Epithelial cell of prostate (primary cell): Measurements from ENCODE around the gene CDKAL1.
"Not testable (repeated sequence)": the region's sequence is repeated elsewhere in the genome, so short reads cannot be mapped to it uniquely, and the experiment has no call there.

Source experiments
- DNase-seq: peaks from one replicate; pipeline ENCODE4 v3.0.0-alpha.2; 2011; ENCODE audit warnings: low read depth, low spot score
- H3K27ac ChIP-seq: fragments of 450-650 bp; 2 replicates; pipeline ENCODE4 v1.5.1; 2017; ENCODE audit warnings: mild to moderate bottlenecking

CDKAL1 gene

DNA sequence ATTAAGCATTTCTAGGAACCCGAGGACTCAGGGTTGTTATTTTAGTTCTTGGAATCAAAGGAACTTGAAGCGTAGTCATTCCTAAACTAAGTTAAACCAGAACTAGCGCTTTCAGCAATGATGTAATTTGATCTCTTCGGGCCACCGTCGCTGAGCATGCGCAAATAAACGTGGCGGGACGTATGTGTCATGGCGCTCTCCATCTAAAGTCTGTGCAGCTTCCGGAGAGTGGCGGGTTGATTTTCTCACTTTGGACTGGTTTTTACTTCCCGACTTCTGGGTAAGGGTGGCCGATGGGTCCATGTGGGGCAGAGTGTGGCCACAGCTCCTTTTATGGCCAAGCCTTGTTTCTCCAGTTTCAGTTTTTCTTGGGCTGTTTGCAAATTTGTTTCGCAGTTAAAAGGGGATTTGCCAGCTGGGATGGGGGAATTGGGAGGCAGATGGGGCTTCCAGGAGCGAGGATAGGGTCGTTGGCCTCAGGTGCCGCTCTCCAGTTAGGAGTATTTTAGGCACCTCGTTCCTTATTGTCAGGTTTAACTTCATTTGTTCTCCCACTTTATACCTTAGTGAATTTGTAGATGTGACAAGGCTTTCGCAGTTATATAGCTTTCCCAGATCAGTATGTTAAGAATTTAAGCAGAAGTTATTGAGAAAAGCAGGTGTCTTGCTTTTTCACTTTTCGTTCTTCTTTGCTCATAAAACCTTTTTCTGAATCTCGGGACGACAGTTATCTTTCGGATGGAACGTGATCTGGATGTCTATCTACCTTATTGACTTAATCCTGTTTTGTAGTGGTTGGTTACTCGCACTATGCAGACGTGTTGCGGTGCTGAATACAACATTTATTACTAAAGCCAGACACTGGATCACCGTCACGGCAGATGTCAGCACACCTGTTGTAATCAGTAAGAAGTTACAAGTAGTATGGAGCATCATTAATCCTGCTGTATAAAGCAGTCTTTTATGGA lies at the start of gene CDKAL1:
CDKAL1 (plus strand) TSS at position 163 of the 968 bp plus-strand sequence. CDS start 11,894 bp downstream, outside the sequence.
- H3K27ac ChIP-seq, result peak within 1 kb of the TSS; percentile 62
- peak; percentile 64 for DNase-seq

GRCh38 chr6:20486641-20487040 lies 47.6 kb upstream of the CDKAL1 start:
- H3K27ac ChIP-seq, result no peak overlapping the region
- no peak for DNase-seq

- DNase-seq, result no peak
- no peak overlapping the region for H3K27ac ChIP-seq
These were observed 46.4 kb upstream of the CDKAL1 start for GRCh38 chr6:20487669-20488375.

GRCh38 chr6:20490591-20490990 lies 43.7 kb upstream of the CDKAL1 start:
- H3K27ac ChIP-seq, result no peak overlapping the region
- no peak for DNase-seq

GRCh38 chr6:20492099-20492498 lies 42.2 kb upstream of the CDKAL1 start:
- no peak for DNase-seq
- no peak overlapping the region for H3K27ac ChIP-seq

DNA sequence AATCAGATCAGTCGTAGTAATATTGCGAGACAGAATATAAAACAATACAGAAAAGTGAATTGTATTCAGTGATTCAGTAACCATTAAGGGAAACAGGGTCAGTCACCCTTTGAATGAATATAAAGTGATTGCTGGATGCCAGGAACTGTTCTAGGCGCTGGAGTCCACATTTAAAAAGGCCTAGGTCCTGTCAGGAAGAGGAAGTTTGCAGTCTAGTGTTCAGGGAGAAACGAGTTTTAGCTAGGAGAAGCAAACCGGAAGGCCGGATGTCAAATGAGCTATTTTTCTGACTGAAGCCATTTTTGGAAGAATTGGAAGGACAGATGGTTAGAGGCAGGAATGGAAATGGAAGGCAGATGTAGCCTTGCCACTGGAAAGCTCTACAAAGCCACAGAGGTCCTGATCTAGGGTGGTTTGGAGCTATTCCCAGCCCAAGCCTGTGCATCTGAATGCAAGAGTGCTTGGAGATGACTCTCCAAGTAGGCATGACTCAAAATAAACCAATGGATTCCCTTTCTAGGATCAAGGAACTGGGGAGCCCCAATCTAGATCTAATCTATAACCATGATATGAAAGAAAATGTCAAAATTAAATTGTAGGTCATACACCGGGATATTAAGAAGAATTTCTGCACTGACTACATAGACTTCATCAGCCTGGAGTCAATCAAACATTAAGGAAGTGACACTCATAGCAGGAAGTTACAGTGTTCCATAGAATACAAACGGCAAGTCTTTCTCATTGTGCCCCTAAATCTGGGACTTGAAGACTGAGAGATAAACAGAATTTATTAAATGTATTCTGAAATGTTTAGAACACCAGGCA lies 36.8 kb upstream of the CDKAL1 start:
- no peak overlapping the region for H3K27ac ChIP-seq
- no peak for DNase-seq

DNA sequence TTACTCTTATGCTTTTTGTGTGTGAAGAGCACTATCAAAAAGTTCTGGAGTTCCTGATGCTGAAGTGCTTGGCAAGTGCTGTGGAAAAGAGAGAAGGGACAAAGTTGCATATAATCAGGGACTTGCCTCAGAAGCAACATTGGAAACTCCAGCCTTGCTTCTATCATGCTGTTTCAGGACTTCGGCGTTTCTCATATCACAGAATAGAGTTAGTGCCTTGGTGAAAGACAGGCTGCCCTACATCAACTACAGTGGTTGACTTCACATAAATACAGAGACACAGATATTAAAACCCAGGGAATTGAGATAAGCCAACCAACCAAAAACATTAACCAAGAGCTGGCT lies 36.2 kb upstream of the CDKAL1 start:
- H3K27ac ChIP-seq, result no peak overlapping the region
- DNase-seq, result no peak

- DNase-seq, result no peak
- no peak overlapping the region for H3K27ac ChIP-seq
These were observed 25.0 kb upstream of the CDKAL1 start for GRCh38 chr6:20509212-20509611.

DNA sequence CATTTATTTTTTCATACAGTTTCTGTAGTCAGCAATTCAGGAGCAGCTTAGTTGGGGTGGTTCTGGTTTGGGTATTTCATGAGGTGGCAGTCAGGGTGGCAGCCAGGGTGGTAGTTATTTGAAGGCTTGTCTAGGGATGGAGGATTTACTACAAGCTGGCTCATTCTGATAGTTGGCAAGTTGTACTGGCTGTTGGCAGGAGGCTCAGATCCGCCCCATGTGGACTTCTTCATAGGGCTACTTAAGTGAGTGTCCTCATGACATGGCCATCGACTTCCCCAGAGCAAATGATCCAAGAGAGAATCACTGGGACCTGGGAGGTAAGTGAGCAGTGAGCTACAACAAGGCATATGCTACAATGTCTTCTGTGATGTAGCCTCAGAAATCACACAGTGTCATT lies 22.4 kb upstream of the CDKAL1 start:
- no peak overlapping the region for H3K27ac ChIP-seq
- DNase-seq, result no peak

DNA sequence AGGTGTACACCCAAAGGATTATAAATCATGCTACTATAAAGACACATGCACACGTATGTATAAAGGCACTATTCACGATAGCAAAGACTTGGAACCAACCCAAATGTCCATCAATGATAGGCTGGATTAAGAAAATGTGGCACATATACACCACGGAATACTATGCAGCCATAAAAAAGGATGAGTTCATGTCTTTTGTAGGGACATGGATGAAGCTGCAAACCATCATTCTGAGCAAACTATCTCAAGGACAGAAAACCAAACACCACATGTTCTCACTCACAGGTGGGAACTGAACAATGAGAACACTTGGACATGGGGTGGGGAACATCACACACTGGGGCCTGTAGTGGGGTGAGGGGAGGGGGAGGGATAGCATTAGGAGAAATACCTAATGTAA lies 9.0 kb upstream of the CDKAL1 start:
- DNase-seq, H3K27ac ChIP-seq: not testable (repeated sequence)

DNA sequence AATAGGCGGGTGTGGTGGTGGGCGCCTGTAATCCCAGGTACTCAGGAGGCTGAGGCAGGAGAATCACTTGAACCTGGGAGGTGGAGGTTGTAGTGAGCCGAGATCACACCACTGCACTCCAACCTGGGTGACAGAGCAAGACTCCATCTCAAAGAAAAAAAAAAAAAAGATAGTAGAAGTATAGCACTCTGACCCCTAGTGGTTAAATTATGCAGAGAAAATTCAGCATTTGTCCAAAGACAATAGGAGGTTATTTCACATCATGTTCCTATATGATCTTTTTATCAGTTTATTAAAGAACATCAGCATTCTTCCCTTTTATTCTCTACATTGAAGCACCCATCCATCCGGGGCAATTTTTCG lies 5.2 kb upstream of the CDKAL1 start:
- not testable (repeated sequence) for H3K27ac ChIP-seq, DNase-seq

GRCh38 chr6:20532881-20533280 lies 1.4 kb upstream of the CDKAL1 start:
- H3K27ac ChIP-seq, result no peak overlapping the region
- DNase-seq, result no peak

DNA sequence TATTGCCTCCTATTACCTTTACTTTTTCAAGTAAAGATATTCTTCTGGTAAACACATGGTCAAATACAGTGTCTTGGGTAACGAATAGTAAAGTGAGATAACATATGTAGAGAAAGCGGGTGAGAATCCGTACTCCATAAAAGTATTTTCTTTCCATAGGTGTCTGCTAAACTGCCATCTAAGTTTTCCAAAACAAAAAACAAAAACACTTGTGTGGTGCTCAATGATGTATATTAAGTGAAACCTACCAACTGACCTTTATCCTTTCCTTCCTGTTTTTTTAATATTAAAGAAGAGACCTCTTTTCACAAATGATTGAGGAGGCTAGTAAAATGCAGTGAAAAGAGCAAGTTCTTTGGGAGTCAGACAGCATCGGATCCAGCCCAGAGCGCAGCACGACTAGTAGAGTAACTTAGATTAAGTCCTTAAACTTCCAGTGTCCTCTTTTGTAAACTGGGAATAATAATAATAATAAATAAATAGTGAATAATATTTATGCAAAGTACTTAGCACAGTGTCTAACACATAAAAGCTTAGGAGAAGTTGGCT lies 437 bp upstream of the CDKAL1 start:
- peak overlapping the region; percentile 62 for H3K27ac ChIP-seq
- no peak for DNase-seq

DNA sequence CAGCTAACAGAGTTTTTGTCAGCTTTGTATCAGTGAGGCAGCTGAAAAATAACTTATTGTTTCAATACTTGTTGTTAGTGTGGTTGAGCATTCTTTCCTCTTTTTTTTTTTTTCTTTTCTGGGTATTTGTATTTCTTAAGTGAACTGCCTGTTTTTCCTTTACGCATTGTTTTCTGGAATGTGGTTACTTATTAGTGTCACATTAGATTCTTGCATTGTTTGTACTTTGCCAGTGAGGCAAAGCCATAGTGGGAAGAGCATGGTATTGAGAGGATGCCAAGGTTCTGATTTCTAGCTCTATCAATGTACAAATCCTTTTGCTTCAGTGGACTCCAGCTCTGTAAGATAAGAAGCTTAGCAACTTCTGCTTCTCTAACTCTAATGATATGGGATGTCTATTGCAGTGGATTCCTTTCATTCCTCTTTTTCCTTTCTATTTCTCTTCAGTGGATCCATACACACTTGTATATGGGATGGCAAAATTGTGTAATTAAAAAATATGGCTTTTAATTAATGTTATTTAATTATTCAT lies 3.9 kb downstream of the CDKAL1 start:
- no peak overlapping the region for H3K27ac ChIP-seq
- DNase-seq, result no peak

GRCh38 chr6:20538907-20539306 lies 4.7 kb downstream of the CDKAL1 start:
- H3K27ac ChIP-seq, result no peak overlapping the region
- no peak for DNase-seq

DNA sequence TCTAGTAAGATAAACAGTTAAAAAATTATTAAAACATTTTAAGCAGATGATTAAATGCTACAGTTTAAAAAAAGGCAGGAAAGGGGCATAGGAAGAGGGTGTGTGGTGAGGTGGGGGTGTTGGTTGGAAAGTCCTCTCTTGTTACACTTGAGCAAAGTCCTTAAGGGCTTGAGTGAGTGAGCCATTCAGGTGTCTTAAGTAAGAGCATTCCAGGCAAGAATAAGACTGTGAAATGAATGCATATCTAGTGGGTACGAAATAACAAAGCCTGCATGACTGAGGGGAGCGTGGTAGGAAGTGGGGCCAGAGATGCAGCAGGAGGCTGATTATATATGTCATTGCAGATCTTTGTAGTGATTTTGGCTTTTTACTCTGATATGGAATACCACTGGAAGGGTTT lies 5.1 kb downstream of the CDKAL1 start:
- no peak overlapping the region for H3K27ac ChIP-seq
- no peak for DNase-seq

- peak; percentile 36 for DNase-seq
These were observed 6.4 kb downstream of the CDKAL1 start for GRCh38 chr6:20540683-20541082.

DNA sequence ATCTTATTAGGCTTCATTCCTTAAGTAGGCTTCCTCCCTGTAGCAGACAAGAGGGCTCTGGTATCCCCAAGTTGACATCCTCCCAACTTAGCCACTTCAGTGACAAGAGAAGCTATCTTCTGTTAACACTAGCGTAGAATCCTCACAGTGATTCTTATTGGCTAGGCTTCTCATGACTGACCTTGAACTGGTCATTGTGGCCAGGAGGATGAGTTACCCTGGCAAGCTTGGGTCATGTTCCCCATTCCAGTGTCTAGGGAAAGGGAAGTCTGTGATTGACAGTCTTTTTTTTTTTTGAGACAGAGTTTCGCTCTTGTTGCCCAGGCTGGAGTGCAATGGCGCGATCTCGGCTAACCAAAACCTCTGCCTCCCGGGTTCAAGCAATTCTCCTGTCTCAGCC lies 7.1 kb downstream of the CDKAL1 start:
- no peak for DNase-seq
- H3K27ac ChIP-seq, result peak overlapping the region; percentile 79

More at GRCh38 chr6:20540683-20541082, 6.4 kb downstream of the CDKAL1 start:
- H3K27ac ChIP-seq, result peak overlapping the region; percentile 79

GRCh38 chr6:20542927-20543602 lies 8.8 kb downstream of the CDKAL1 start:
- DNase-seq, result peak; percentile 100
- H3K27ac ChIP-seq, result peak overlapping the region; percentile 79
